GM10248 (cell line): ENCODE results near the gene ERMP1.
A peak's percentile ranks its signal among the peaks of the same experiment; 100 is the strongest.

ENCODE experiments used
- CTCF ChIA-PET: fragments of 300-600 bp; sonication (Branson Sonifier 250); formaldehyde crosslinking; extraction: SDS; loops from one replicate; lab custom pipeline; 2021; ENCODE audit warnings: antibody characterized with exemption; lab: Yijun Ruan, JAX
- POLR2A ChIA-PET: fragments of 350-650 bp; sonication (Branson Sonifier 250); formaldehyde crosslinking; extraction: SDS; loops from one replicate; lab custom pipeline; 2020; ENCODE audit warnings: antibody characterized with exemption; lab: Yijun Ruan, JAX
- DNase-seq: peaks from one replicate; pipeline ENCODE4 v3.0.0; 2012; ENCODE audit errors: extremely low spot score
- TF ChIP-seq, protein P1 (sequence below): IDR thresholded peaks from 2 replicates; pipeline ENCODE4 v1.5.1; 2012; ENCODE audit warnings: mild to moderate bottlenecking, low read depth; ENCODE audit errors: extremely low read depth, missing control alignments, control extremely low read depth

Gene ERMP1

DNA sequence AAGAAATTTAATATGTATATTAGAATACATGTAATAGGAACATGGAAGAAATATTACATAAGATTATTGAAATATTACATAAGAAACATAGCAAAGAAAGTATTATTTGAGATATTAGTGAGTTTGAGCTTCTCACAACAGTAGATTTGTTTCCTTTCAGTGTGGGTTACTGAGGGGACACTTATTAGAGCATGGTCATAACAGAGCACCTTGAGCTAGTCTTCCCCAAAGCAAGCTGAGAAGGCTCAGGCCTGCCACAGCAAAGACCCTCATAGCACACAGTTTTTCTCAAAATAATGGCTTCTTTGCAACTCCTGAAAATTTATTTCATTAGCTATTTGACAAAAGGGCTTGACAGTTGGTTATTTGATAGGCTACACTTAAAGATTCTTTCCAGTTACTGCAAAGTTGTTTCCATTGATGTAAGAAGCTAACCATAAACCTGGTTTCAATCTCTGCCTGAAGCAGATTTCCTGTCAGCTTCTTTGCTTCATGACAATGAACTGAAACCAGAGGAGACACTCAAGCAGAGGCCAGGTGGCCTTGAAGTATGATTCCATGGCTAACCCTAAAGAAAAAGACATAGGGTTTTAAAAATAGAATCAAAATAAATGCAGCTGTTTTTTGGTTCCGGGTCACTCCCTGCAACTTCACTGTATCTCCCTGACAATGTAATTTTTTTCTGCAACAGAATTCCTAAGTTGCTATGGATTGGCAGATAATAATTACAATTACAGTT lies 68.6 kb downstream of the ERMP1 start:
- CTCF ChIA-PET, result interaction anchor here (0.7 to 2.4 kb wide), 8 partner anchors 9 to 165 kb away, joined by 3 to 19 read pairs (median 4); no protein-coding TSS in a partner anchor
- POLR2A ChIA-PET, result interaction anchor here (1.0 kb wide), 2 partner anchors 16 to 244 kb away, joined by 3 to 4 read pairs; a partner anchor contains a TSS
- peak; percentile 48 for DNase-seq
- TF ChIP-seq, protein P1, sequence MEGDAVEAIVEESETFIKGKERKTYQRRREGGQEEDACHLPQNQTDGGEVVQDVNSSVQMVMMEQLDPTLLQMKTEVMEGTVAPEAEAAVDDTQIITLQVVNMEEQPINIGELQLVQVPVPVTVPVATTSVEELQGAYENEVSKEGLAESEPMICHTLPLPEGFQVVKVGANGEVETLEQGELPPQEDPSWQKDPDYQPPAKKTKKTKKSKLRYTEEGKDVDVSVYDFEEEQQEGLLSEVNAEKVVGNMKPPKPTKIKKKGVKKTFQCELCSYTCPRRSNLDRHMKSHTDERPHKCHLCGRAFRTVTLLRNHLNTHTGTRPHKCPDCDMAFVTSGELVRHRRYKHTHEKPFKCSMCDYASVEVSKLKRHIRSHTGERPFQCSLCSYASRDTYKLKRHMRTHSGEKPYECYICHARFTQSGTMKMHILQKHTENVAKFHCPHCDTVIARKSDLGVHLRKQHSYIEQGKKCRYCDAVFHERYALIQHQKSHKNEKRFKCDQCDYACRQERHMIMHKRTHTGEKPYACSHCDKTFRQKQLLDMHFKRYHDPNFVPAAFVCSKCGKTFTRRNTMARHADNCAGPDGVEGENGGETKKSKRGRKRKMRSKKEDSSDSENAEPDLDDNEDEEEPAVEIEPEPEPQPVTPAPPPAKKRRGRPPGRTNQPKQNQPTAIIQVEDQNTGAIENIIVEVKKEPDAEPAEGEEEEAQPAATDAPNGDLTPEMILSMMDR, result no peak

DNA sequence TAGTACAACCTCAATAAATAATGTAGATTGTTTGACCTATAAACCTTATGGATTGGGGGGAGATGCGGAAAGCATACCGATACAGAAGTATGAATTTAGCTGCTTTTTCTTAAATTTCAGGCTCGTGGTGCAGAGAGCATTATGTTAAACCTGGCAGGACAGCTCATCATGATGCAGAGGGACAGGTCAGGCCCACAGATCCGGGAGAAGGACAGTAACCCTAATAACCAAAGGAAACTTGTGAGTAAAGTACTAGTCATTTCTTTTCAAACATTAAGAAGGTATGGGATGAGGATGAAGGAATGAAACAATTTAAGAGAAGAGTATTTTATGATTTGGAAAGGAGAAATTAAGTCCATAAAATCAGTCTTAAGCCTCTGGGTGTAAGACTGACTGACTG lies 70.5 kb downstream of the ERMP1 start:
- POLR2A ChIA-PET, result interaction anchor here (0.5 kb wide), 1 partner anchor 13 kb away, joined by 7 read pairs; no protein-coding TSS in a partner anchor
- TF ChIP-seq, protein P1, result no peak
- CTCF ChIA-PET, result interaction anchor here (1.5 to 1.7 kb wide), 3 partner anchors 8 to 17 kb away, joined by 3 to 5 read pairs (median 4); no protein-coding TSS in a partner anchor
- no peak for DNase-seq

DNA sequence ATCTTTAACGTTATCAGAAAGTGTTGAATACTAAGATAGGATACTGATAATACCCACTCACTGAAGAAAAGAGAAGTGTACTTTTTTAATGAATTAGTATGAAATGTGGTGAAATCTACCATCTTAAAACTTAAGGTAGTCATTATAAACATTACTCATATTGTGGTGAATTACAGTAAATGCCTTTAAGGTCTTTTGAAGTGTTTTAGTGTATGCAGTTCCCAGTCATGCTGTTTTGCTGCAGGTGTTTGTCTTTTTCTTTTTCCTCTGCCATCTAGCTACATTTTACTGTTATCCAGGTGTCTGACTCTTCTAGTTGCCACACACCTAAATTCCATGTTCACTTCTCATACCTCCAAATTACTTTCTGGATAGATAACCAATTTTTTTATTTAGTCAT lies 72.6 kb downstream of the ERMP1 start:
- CTCF ChIA-PET, result interaction anchor here (0.9 to 2.3 kb wide), 6 partner anchors 11 to 24 kb away, joined by 3 to 6 read pairs (median 4); no protein-coding TSS in a partner anchor
- POLR2A ChIA-PET, result no interaction called here
- TF ChIP-seq, protein P1, result no peak
- no peak for DNase-seq

DNA sequence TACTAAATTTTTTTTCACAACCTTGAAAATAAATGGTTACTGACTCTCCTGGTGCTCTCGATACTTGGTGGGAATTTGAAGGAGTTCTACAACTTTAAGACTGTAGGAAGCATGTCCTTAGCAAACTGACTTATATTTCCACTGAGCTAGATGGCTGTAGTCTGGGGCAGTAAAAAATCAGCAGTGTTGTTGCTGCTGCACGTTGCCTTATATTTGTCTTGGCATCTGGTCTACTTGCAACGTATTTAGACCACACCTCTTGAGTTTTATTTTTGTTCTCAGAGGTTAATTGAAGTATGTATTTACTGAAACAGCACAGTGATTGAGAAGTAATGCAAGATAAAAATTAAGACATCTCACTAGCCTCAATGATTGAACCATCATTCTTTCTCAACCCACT lies 76.3 kb downstream of the ERMP1 start:
- DNase-seq, result no peak
- ChIA-PET CTCF (interaction anchor here (0.8 to 2.5 kb wide), 5 partner anchors 11 to 1007 kb away, joined by 3 to 8 read pairs (median 4); no protein-coding TSS in a partner anchor), POLR2A (no interaction called here)
- TF ChIP-seq, protein P1, result no peak

DNA sequence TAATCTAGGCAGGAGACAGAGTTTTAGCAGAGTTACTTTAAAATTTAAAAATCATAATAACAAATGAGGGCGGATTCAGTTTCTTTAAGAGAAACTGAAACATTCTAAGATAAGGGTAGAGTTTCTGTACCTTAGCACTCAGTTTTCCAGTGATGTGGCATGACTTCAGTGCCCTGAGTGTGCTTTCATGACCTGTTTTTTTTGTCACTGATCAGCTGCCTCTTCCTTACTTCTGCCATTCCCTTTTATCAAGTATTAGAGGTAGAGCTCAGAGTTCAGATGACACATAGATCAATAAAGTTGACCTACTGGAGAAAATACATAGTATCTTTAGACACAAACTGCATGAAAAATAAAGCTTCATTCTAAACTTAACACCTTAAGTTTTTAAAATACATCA lies 82.3 kb downstream of the ERMP1 start:
- DNase-seq, result no peak
- ChIA-PET POLR2A (no interaction called here), CTCF (interaction anchor here (1.3 to 4.1 kb wide), 3 partner anchors 13 to 32 kb away, joined by 3 to 19 read pairs (median 6); no protein-coding TSS in a partner anchor)
- TF ChIP-seq, protein P1, result no peak

DNA sequence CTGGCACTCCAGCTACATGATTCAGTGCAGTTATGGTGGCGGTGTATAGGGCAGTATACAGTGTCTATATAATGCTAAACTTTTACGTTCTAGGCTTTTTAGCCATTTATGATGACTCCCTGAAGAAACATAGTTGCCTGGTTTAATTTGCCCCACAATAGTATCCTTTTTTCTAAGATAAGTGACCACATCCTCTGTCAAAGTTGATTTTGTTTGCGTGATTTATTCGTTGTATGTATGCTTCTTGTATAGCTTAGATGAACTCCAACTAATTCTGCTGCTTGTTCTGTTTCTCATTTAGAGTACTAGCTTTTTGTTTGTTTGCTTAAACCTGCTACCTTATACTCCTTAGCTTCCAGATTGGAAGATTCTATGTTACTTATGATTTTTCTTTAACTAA lies 83.6 kb downstream of the ERMP1 start:
- ChIA-PET CTCF (interaction anchor here (0.9 to 4.1 kb wide), 9 partner anchors 11 to 84 kb away, joined by 3 to 19 read pairs (median 3); partner anchors contain the start of gene ERMP1), POLR2A (interaction anchor here (0.7 kb wide), 1 partner anchor 13 kb away, joined by 7 read pairs; no protein-coding TSS in a partner anchor)

More for the DNA sequence above, 83.6 kb downstream of the ERMP1 start:
- DNase-seq, result no peak
- TF ChIP-seq, protein P1, result no peak
